ENCODE measurements around the gene NOXA1.

Gene NOXA1

DNA sequence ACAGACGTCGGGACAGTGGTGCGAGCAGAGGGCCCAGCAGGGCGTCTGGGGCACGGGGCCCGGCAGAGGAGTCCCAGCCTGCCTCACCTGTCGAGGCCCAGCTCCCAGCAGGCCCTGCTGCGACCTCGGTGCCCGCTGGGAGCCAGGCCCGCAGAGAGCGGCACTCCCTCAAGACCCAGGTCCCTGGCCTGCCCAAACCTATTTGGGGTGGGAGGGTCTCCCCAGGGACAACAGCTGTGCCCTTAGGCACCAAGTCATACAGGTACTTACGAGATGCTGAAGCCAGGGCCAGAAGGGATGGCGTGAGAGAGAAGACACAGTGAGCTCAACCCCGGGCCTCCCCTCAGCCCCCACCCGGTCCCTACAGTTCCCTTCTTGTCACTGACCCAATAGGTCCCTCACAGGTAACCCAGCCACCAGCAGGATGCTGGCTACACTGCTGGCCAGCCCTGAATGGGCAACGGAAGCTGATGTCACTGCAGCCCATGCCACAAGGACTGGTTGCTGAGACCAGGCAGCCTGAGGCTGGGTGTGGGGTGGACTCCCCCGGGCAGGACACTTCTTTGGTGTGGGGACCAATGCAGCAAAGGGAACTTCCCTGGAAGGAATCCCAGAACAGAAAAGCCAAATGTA lies 32.3 kb downstream of the NOXA1 start:
- DNase-seq: no peak

GRCh38 chr9:137456061-137456863 lies 33.1 kb downstream of the NOXA1 start:
- no peak for DNase-seq

GRCh38 chr9:137456864-137457405 lies 33.7 kb downstream of the NOXA1 start:
- DNase-seq: no peak

GRCh38 chr9:137457406-137458193 lies 34.4 kb downstream of the NOXA1 start:
- DNase-seq: no peak

DNA sequence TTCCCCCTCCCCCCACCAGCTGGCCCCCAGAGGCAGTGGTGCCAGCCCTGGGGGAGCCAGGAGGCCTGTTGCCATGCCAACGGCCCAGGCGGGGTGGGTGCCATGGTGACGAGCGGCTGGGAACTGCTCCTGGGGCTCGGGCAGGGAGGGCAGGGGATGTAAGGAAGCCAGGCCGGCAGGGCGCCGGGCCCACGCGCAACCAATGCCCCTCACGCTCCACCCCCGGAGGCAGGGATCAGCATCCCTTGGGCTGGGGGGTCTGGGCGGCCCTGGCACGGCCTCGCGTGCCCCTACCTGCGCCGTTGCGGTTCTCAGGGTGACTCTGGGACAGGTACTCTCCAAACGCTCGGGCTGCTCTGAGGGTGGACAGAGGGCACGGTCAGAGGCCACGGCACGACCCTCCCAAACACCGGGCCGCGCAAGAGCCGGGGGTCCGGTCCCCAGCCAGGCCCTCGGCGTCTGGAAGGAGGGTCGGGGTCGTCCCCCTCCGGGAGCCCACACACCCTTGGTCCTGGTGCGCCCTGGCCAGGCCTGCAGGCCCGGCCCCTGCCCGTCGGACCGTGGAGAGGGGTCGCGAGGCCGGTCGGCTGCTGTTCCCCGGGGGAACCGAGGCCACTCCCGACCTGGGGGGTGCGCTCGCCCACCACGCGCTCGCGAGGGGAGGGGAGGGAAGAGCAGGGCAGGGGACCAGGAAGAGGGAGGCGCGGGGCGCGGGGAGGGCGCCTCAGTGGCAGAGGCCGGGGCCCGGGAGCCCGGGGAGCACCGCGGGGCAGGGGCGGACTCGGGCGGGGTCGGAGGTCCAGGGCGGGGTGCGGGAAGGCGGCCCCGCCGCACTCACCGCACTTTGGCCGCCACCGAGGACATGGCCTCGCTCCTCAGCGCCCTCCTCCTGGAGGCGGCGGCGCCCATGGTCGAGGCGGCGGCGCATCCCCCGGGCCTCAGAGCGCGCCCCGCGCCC lies 35.3 kb downstream of the NOXA1 start:
- no peak for DNase-seq

GRCh38 chr9:137459152-137459600 lies 36.0 kb downstream of the NOXA1 start, which contains the start of gene NSMF:
TSS of gene NSMF (minus strand) at chr9:137459334. CDS start at chr9:137459102, 232 bp downstream.
- no peak for DNase-seq

GRCh38 chr9:137459601-137460362 lies 36.6 kb downstream of the NOXA1 start:
- DNase-seq: no peak

DNA sequence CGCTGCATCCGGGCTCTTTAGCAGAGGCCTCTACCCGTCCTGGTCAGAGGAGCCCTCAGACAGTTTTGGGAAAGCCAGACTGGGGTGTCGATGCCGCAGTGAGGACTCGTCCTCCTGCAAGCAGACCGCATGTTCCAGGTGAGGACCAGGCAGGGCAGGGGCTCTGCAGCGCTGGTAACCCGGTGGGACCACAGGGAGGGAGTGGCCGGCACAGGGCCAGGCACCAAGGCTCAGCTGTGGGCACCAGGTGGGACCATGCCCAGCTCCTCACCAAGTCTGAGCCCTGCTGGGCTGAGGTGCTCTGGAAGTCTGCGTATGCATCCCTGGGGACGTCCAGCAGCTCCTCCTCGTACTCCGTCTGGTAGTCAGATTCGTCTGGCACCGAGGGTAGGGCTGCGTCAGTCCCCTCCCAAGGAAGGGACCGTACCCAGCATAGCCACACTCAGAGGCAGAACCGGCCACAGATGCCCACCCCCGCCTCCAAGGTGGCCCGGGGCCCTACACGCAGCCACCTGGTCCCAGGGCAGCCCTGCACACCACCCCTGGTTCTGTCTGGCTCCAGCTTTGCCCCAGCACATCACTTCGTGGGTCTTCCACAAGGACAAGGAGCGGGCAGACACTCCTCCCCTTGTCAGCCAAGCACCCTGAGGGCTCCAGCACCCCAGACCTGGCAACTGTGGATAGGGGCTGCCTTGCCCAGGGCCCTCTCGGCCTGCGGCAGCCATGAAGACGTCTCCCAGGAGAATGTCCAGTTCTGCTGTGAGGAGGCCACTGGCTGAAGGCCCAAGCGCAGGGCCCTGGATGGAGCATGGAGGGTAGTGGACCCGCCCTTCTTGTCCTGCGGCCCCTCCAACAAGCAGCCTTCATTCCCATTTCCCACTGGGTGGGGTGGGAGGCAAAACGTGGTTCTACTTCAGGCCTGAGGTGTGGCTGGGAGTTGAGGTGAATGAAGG lies 37.4 kb downstream of the NOXA1 start:
- no peak for DNase-seq

GRCh38 chr9:137461316-137461662 lies 38.1 kb downstream of the NOXA1 start:
- no peak for DNase-seq

- DNase-seq: no peak
Observed at GRCh38 chr9:137461663-137462395, 38.6 kb downstream of the NOXA1 start.

GRCh38 chr9:137462396-137462985 lies 39.3 kb downstream of the NOXA1 start:
- no peak for DNase-seq

GRCh38 chr9:137462986-137463930 lies 40.1 kb downstream of the NOXA1 start:
- DNase-seq: no peak

DNA sequence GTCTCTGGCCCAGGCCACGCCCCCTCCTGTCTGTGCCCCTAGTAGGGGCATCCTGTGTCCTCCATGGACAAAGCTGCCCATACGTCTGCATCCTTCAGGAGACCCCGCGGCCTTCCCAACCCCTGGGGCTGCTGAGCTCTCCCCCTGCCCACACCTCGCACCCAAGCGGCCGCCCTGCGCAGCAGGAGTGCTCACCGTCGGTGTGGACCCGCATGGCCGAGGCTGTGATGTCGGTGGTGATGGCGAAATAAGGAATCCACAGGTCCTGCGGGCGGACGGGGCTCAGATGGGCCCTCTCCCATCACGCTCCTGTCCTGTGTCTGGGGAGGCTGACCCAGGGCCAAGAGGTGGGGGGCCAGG lies 40.7 kb downstream of the NOXA1 start:
- no peak for DNase-seq

- no peak for DNase-seq
Observed at GRCh38 chr9:137464291-137464999, 41.3 kb downstream of the NOXA1 start.

DNA sequence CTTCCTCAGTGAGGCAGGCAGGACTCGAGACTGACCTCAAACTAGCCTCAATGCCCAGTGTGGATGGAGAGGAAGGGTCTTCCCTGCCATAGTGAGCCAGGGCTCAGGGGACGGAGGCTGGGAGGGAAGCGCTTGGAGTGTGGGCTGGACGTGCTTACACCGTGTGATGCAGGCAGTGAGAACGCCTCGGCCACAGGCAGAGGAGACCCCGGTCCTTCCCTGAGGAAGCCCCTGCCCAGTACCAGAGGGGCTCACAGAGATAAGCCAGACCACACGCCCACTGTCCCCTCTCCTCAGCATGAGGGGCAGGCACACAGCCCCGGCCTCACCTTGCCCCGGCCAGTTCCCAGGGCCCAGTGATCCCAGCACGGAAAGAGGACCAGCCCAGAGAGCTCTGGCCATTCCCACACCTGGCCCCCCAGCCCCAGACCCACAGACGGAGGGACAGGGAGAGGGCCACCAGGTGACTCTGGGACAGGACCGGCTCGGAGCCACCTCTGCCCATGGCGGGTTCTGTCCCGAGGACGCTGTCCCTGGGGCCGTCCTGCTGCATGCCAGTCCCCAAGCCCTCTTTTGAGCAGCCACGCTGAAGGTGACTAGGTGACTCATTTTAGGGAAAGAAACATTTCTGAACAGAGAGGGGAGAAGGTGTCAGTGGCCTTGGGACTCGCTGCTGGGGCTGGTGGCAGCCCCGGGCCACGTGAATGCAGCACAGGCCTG lies 42.0 kb downstream of the NOXA1 start:
- no peak for DNase-seq

- DNase-seq: no peak
Observed at GRCh38 chr9:137465720-137466388, 42.7 kb downstream of the NOXA1 start.
